ENCODE data around the gene EEF1B2.
"Not testable (repeated sequence)": the region's sequence is repeated elsewhere in the genome, so short reads cannot be mapped to it uniquely, and the experiment has no call there.

EEF1B2 gene

DNA sequence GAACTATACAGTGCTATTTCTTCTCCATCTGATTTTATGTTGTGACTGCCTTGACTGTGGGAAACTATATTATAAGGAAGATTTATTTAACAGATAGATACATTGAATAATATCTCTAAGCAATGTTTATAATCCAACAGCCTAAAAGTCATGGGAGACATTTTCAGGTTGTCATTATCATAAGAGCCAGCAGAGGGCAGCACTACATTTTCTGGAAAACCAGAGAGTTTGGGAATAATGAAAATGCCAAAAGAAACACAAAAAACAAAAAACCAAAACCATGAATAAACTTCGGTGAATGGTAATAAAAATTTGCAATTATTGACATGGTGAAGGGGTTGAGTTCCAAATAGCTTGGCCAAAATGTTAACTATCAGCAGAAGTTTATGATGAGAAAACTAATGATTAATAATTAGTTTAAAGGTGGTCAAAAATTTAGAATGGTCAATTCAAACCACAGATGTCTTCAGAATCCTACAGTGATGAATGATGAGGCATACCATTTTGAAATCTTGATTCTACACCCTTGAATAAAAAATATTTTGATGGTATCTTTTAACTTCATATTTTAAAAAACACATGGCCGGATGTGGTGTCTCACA, 4.7 kb downstream of the EEF1B2 start:
- DNase-seq (ENCODE audit: low read depth), result no peak

DNA sequence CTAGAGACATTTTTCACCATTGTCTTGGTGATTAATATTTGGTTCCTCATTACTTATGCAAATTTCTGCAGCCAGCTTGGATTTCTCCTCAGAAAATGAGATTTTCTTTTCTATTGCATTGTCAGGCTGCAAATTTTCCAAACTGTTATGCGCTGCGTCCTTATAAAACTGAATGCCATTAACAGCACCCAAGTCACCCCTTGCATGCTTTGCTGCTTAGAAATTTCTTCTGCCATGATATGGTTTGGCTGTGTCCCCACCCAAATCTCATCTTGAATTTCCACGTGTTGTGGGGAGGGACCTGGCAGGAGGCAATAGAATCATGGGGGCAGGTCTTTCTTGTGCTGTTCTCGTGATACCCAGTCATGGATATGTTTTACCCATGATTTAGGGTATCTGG, 8.5 kb downstream of the EEF1B2 start:
- DNase-seq (ENCODE audit: low read depth), result not testable (repeated sequence)

DNA sequence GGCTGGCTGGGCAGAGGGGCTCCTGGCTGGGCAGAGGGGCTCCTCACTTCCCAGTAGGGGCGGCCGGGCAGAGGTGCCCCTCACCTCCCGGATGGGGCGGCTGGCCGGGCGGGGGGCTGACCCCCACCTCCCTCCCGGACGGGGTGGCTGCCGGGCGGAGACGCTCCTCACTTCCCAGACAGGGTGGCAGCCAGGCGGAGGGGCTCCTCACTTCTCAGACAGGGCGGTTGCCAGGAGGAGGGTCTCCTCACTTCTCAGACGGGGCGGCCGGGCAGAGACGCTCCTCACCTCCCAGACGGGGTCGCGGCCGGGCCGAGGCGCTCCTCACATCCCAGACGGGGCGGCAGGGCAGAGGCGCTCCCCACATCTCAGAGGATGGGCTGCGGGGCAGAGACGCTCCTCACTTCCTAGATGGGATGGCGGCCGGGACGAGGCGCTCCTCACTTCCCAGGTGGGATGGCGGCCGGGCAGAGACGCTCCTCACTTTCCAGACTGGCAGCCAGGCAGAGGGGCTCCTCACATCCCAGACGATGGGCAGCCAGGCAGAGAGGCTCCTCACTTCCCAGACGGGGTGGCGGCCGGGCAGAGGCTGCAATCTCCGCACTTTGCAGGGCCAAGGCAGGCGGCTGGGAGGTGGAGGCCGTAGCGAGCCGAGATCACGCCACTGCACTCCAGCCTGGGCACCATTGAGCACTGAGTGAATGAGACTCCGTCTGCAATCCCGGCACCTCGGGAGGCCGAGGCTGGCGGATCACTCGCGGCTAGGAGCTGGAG, 12.1 kb downstream of the EEF1B2 start:
- not testable (repeated sequence) for DNase-seq (ENCODE audit: low read depth)

DNA sequence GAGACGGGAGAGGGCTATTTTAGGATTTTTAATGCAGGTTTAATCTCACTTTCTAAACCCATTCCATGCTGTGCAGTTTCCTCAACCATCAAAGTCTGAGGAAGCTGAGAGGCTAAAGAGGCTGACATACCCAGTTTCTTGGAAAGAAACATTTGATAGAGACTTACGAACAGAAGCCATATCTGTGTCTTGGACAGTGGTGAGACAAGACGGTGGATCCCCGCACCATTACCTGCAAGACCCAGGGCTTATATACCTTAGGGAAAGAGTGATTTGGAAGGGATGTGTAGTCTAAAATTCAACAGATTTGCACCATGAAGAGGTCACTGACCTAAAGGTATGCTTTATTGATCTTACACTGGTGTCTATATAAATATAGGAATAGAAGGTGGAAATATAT, 13.5 kb downstream of the EEF1B2 start:
- DNase-seq (ENCODE audit: low read depth), result no peak

DNA sequence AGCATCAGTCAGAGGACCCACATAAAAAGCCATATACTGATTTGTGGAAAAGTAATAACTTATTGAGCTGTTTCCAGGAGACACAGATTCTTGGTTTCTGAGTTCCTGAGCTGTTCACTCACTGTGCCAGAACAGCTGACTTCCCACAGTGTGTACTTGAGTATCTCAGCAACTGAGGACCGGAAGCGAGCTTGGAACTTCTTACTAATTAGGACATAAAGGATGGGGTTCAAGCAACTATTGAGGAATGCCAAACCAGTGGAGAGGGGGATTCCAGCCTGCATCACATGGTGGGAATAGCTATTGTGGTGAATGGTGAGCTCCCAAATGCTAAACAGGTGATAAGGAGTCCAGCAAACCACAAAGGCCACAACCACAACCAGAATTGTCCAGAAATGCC, 16.4 kb downstream of the EEF1B2 start:
- no peak for DNase-seq (ENCODE audit: low read depth)

DNA sequence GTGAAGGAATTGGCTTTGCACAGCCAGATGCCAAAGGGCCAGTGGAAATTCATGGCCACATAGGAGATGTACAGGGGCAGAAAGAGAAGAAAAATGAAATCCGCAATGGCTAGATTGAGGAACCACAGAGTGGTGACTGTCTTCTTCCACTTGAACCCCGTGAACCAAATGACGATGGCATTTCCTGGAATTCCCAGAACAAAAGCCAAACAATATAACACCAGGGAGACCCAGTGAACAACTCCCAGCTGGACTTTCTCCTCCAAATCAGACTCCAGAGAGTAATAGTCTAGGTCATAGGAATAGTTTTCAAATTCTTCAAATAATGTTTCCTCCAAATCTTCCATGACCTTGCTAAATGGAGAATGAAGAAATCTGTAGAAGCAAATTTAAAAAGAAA, 17.2 kb downstream of the EEF1B2 start:
- DNase-seq (ENCODE audit: low read depth), result no peak

DNA sequence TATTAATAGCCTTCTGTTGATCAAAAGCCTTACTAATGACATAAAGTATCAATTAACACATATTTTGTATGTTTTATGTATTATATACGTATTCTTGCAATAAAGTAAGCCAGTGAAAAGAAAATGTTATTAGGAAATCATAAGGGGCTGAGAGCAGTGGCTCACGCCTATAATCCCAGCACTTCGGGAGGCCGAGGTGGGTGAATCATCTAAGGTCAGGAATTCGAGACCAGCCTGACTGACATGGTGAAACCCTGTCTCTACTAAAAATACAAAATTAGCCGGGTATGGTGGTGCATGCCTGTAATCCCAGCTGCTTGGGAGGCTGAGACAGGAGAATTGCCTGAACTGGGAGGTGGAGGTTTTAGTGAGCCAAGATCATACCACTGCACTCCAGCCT, 21.8 kb downstream of the EEF1B2 start:
- not testable (repeated sequence) for DNase-seq (ENCODE audit: low read depth)

DNA sequence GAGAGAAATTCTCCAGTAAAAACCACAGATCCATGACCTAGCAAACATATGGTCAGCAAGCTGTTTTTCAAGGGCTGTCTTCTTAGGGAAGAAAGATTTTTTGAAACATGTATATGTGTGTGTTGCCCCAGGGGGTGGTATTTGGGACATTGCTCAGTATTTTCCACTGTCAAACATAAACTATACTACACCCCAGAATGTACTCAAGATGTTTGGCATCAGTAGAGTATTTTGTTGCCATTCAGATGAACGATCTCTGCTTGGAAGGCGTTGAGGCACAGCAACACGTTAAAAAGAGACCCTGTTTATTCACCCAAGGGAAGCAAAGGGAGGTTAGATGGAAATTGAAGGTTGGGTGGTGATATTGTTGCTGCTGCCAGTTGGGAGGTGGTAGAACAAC, 30.0 kb downstream of the EEF1B2 start:
- DNase-seq (ENCODE audit: low read depth), result no peak

DNA sequence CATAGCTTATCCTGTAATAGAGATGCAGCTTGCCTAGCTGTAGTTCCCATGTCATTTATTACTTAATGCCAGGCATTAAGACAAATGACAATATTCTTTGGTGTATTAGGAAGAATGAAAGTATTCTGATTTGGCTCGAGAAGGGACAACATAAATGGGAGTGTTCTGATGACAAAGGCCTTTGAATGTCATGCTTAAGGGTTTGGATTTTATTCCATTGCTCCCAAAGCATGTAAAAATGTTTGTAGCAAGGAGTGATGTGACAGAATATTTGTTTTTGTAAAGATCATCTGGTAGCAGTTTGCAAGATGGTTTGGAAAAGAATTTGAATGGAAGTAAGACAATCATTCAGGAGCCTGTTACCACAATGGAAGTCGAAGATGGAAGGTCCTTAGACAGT, 30.4 kb downstream of the EEF1B2 start:
- DNase-seq (ENCODE audit: low read depth), result no peak

DNA sequence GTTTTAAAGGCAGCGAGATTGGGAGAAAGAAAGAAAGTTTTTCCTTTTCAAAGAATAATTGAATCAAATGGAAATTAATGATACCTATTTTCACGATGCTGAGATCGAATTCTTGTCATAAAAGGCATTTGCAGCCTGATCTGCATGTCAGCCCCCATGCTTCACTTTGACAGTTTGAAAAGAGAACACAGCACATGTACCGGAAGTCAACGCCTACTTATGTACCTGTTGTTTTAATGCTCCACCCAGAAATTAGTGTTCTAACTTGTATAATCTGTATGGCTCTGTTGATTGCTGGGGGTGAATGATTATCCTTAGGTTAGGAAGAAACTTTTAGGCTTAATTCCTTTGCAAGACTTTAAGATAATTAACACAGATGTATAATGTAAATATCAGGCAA, 31.0 kb downstream of the EEF1B2 start:
- no peak for DNase-seq (ENCODE audit: low read depth)

DNA sequence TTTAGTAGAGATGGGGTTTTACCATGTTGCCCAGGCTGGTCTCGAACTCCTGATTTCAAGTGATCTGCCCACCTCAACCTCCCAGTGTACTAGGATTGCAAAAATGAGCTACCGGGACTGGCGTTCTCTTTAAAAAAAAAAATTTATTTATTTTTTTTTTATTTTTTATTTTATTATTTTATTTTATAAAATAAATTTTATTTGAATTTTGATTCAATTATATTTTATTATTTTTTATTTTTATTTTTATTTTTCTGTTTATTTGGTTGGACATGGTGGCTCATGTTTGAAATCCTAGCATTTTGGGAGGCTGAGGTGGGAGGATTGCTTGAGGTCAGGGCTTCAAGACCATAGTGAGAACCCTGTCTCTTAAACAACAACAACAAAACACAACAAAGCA, 32.5 kb downstream of the EEF1B2 start:
- DNase-seq (ENCODE audit: low read depth), result no peak

DNA sequence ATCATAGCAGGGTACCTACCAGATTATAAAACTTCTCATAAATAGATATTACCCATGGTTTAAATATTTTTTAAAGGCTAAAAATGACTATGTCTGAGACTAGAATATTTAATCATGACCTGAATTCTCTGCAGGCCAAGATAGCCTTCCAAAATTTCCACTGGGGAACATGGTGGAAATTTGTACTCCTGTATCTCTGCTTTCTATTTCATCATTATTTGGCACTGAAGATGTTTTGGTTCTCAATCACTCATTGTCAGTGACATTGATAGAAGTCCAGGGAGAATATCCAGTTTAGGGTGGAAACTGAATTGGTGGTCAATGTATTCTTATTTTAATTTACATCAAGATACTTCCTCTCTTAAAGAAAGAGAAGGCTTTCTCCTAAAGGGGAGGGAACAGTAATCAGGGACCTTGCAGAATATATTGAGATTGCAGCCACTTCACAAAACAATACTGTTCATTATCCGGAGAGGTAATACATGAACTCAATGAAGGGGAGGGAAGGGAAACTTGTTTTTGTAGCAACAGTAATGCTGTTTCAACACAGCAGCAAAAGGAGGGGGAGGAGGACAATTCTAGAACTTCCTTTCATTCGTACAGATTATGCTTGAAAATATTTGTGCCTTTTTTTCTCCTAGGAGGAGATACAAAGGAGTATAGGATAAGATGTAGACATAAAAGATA, 34.1 kb downstream of the EEF1B2 start:
- no peak for DNase-seq (ENCODE audit: low read depth)

DNA sequence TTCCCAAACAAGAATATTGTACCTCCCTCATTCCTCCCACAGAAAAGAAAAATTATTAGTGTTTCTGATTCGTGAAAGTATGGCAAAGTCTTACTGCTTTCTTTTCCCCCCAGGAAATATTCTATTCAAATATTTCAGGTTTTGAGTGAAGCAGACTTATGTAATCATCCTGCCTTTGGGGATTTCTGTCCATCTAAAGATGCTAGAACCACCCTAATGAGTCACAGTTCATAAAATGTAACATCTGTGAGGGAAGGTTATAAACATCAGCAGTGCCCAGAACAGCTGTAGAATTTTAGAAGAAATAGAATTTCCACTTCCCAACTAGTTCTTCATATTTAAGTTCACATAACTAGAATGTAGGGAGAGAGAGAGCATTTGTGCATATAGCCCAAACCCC, 39.0 kb downstream of the EEF1B2 start:
- DNase-seq (ENCODE audit: low read depth), result no peak

DNA sequence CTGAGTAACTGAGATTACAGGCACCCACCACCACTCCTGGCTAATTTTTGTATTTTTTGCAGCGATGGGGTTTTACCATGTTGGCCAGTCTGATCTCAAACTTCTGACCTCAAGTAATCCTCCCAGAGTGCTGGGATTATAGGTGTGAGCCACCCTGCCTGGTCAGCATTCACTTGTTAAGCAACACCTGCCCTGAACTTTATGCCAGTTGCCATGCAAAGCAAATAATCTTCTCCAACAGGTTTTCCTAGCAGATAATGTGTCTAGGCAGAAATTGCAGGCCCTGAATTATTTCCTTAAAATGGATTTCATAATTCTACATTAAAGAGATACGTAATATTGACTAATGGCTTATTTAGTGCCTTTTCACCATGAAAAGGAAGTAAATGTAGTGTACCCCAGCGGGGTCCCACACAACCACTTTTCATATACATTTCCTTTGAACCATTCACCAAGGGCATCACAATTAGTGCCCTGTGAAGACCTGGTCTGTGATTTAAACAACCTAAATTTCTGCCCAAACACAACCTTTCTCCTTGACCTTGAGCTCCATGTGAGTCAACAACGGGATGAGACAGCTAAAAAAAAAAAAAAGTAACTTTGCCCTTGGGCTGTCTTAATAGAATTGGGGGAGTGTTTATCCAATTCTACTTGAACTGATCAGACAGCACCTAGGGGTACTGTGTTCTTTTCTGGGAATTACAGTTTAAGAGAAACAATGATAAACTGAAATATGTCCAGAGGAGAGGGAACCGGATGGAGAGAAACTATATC, 41.6 kb downstream of the EEF1B2 start:
- DNase-seq (ENCODE audit: low read depth), result no peak

DNA sequence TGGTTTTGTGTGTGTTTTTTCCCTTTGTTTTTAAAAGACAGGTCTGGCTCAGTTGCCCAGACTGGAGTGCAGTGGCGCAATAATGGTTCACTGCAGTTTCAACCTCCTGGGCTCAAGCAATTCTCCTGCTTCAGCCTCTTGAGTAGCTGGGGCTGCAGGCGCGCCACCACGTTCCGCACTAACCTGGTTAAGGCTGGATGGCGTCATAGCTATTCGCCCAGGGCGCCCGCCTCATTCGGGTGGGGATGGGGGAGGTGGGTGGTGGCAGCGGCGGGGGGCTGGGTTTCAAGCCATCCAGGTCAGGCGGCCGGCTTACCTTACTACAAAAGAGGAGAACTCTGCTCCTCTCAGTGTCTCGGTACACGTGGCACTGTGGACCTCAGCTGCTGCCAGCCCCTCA, 42.8 kb downstream of the EEF1B2 start:
- DNase-seq (ENCODE audit: low read depth), result no peak

DNA sequence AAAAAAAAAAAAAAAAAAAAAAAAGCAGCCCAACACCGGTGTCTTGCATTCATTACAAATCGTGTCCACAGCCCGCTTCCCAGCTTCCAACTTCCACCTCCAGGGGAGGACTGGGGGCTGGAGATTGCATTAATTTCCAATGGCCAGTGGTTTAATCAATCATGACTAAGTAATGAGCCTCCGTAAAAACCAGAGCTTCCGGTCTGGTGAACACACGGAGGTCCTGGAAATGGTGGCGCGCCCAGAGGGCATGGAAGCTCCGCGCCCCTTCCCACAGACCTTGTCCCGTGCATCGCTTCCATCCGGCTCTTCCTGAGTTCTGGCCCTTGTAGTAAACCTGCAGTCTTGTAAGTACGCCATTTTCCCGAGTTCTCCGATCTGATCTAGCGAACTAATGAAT, 43.6 kb downstream of the EEF1B2 start:
- no peak for DNase-seq (ENCODE audit: low read depth)

DNA sequence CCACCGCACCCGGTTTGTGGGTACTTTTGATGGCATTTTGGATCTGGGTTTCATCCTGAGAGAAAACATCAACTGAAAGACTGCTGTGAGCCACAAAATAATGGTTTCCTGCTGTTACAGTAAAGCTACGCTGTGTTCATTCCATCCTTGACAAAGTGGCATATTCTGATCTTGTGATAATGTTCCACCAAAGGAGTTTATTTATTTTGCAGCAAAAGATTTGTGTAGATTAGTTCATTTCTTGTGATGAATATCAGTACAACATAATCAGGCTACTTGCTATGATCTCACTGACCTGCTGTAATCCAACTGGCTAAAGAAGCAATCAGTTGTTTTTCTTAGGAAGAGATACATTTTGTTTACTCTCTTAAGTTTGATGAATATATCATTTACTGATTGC, 45.0 kb downstream of the EEF1B2 start:
- DNase-seq (ENCODE audit: low read depth), result no peak

DNA sequence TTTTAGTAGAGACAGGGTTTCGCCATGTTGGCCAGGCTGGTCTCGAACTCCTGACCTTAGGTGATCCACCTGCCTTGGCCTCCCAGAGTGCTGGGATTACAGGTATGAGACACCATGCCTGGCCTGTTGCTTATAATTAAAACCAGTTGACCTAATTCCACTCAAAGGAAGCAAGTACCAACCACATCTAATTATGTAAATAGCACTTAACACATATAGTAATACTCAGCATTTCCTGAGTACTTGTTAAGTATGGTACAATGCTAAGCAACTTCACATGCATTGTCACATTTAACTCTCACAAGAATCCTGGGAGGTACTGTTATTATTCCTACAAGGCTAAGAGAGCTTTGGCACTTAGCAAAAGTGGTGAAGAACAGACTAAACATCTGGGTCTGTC, 47.6 kb downstream of the EEF1B2 start:
- not testable (repeated sequence) for DNase-seq (ENCODE audit: low read depth)

DNA sequence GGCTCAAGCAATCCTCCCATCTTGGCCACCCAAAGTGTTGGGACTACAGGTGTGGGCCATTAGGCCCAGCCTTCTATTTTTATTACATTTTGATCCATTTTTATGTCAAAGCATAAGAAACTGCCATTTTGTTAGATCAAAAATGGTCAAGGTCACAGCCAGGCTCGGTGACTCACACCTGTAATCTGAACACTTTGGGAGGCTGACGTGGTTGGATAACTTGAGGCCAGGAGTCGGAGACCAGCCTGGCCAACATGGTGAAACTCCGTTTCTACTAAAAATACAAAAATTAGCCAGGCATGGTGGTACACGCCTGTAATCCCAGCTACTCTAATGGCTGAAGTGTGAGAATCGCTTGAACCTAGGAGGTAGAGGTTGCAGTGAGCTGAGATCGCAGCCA, 49.2 kb downstream of the EEF1B2 start:
- no peak for DNase-seq (ENCODE audit: low read depth)

DNA sequence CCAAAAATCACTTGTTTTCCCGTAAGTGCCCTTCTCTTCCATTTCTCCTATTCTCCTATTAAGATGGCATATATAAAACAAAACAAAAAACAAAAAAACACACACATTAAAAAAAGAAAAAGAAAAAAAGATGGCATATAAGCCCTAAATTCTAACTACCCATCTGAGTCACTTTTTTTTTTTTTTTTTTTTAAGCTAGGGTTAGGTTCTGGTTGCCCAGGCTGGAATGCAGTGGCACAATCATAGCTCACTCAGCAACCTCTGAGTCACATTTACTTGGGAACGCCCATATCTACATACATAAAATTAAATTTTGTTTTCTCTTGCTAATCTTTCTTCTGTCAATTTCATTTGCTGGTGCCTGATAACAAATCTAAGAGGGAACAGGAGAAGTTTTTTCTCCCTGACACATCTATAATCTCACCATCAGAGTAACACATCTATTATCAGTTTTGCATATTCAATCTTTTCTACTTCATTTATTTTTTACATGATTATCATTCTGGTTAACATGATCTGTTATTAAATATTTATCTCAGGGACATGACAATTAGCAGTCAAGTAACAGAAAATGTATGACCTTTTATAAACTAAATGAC, 52.1 kb downstream of the EEF1B2 start:
- DNase-seq (ENCODE audit: low read depth), result no peak

Measured in stimulated activated CD4-positive, alpha-beta T cell treated with anti-CD3 and anti-CD28 coated beads, Interleukin-2, amount 100 ng/mL, for 4 hours (primary cell).